Measurements from ENCODE around the gene APLP1.

- TF ChIP-seq CTCF (IDR thresholded peaks at IDR 0.05) (no peak), POLR2A (IDR thresholded peaks at IDR 0.05) (no peak)
Measured at GRCh38 chr19:35889370-35890112, 21.2 kb downstream of the APLP1 start.

Measured in thyroid gland (tissue), 4 donors.